A172 (cell line): ENCODE measurements around the gene HSF5. TPM values are rescaled to one million over a fixed set of nuclear protein-coding genes. Genes with fewer than 3 reads are reported as not detected.
"Not testable (repeated sequence)": the region's sequence is repeated elsewhere in the genome, so short reads cannot be mapped to it uniquely, and the experiment has no call there.

ENCODE experiments used
- DNase-seq: peaks from one replicate; pipeline ENCODE4 v3.0.0-alpha.2; 2015; ENCODE audit warnings: low spot score
- total RNA-seq: library from RNA; depleted of rRNA; stranded (reverse); fragments of >200 nt; shearing (Covaris generic); gene quantifications from 2 replicates; pipeline ENCODE4 v1.2.3, GENCODE V29; 2014

Gene HSF5
- total RNA-seq, 1 experiment from 2014 or later, result not detected

DNA sequence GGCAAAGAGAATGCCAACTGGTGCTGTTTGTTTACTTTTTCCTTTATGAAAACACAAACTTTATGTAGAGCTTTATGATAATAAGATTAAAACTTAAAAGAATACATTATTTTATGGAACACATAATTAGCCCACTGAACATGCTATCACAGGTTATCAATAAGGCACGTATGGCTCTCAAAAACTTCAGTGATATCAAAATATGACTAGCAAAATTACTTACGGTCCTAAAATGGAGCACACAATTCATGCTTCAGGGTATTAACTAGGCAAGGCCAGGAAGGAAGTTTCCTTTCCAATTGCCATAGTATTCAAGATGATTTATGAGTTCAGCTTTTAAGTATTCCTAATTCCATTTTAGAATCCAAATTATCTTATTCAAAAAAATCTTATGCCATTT, 74.5 kb downstream of the HSF5 start:
- no peak for DNase-seq

DNA sequence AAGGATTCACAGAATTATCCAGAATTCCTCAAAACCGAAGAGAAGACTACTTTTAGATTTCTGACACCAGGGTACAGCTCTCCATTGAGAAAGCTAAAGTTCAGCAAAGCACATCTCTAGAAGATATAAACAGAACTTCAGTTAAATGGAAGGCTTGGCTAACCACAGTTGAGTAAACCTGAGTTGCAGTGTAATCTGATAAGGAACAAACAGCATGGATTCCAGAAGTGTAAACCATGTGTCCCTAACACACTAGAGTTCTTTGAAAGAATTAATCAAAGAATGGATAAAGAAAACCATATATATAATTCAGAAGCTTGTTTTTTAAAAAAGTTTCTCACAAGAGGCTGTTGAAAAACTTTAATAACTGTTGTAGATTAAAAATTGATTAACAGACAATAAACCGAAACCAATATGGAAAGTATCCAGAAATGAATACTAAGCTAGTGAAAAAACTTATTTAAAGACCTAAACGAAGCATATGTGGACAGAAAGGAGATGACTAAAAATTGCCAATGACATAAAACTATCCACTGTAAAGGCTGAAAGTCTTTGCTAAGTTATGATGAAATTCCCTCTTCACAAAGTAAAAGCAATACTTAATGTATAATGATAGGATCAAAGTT, 75.1 kb downstream of the HSF5 start:
- DNase-seq, result no peak

DNA sequence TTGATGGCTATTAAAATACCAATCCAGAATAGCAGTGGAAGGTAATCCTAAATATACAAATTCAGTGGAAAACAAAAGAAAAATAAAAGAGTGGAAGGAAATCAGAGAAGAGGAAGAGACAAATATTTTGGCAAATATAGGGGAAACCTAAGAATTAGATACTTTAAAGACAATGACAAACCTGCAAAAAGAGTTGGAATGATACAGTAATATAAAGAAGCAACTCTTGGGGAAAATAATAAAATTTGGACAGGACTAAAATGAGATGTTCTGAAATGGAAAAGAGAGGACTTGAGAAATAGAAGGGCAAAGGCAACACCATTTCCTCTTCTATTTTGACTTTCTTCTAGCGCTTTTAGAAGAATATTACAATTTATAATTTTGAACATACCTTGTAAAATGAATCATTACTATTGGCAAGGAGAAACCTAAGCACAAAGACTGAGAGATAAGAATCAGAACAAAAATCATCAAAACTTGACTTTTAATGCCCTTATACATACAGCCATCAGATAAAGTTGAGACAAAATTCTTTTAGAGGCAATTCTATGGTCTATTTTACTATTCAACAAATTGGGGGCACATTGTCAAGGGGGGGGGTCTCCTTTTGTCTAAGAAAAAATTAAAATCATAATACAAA, 76.0 kb downstream of the HSF5 start:
- DNase-seq, result no peak

DNA sequence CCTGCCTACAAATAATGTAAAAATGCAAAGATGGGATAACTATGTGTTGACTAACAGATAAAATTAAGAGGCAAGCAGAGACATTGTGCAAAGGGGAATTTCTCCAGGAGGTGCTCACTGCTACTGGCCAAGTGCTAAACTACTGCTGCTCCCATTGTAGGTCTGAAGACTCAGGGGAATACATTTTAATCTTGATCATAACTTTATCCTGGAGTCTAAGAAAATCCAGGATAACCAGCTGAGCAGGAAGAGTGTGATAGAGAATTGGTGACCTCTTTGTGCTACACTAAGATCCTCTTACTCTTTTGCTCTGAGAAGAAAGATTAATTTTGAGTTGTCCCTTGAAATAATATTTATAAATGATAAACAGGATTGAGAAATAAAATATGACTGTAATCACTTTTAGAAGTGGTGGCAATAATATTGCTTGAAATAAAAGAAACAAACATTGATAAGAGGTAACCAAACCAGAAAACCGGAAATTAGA, 76.8 kb downstream of the HSF5 start:
- DNase-seq, result no peak

DNA sequence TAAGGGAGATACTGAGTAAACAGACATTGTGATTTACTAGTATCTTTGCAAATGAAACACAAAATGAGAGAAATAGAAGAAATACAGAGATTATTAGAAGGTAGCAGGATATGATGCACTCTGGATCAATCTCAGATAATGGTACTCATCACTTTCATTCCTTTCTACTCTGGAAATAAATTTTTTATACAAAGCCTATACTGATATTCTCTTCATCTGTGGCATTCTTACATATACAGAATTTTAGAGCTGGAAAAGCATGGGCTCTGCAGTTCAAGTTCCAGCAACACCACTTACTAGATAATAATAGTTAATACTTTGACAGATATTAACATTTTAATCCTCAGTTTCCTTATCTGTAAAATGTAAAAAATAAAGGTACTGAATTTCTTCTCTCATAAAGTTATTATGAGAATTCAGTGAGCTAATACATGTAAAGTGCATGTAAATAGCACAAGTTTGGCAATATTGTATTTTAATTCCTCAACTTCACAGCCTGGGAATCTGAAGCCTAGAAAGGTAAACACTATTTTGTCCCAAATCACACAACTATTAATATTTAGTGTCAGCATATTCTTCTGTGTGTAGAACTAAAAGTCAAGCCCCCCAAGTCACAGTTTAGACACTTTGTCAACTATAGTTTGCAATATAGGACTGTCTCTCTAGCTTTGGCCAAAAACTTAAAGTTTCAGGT, 77.3 kb downstream of the HSF5 start:
- DNase-seq, result no peak

DNA sequence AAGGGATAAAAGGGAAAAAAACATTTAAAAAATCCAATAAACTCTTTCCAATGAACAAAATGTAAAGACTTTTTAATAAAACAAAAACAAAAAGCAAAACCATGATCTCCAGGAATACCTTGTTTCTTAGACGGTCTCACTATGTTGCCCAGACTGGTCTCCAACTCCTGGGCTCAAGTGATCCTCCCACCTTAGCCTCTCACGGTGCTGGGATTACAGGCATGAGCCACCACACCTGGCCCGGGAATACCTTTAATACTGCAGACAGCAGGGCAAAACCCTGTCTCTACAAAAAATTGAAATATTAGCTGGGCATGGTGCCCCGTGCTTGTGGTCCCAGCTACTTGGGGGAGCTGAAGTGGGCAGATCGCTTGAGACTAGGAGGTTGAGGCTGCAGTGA, 78.8 kb downstream of the HSF5 start:
- no peak for DNase-seq

DNA sequence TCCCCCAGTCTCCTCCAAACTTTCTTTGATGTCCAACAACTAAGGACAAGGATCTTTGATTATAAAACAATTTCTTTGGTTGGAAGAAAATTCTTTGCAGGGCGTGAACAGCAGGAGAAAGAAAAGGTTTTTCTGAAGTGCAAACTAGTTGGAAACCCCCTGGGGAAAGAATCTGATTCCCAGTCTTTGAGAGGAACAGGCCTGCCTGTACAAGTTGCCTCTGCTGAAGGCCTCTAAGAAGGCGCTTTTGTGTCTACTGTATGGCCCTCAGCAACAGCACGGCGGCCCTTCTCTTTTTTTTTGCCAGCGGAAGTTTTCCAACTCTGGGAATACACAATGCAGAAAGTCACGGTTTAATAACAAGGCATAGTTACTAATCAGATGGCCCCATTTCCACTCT, 84.9 kb downstream of the HSF5 start:
- DNase-seq, result no peak

DNA sequence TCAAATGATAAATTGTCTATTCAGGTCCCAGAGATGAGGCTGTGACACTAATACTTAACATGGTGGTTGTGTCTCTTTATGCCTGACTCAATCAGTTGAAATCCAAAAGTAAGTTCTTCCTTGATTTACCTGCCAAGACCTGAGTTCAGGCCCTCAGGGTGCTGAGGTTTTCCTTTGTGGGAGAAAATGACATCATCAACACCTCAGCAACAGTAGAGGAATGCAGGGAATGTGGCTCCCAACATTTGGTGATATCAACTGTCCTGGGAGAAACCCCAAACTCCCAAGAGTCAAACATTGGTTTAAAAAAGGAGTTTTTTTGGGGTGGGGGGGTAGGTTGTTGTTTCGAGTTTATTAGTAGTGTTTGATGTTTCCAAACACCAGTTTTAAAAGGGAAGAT, 85.5 kb downstream of the HSF5 start:
- peak; percentile 46 for DNase-seq

DNA sequence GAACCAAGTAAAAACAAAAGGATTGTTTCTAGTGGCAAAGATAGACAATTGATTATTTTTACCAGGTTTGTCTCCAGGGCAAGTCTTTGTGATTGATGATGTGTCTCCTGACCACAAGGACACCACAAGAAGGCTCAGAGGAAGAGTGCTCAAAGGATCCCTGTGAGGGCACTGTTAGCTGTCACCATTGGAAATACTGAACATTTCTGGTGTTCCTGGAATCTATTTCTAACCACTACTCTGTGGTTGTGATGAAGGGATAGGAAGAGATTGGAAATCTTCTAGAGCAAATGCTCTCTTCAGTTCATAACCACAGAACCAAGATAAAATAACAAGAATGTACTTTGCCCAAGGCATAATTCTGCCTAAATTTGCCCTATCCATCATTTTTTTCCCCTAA, 86.2 kb downstream of the HSF5 start:
- DNase-seq, result peak; percentile 61

DNA sequence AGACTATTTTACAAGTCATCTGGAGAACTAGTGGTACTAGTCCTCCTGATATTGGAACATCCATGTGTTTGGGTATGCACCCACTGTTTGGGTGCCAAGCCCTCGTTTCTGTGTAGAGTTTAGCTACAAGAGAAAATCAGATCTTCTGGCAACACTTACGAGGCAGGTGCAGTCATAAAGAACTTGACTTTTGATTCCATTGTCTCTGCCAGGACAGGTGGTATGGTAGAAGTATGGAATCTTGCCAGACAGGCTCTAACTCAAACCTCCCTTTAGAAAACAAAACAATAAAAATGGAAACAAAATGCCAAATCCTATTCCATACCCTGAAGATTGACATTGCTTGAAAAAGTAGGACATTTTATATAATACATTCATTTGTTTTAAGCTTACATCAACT, 86.9 kb downstream of the HSF5 start:
- no peak for DNase-seq

DNA sequence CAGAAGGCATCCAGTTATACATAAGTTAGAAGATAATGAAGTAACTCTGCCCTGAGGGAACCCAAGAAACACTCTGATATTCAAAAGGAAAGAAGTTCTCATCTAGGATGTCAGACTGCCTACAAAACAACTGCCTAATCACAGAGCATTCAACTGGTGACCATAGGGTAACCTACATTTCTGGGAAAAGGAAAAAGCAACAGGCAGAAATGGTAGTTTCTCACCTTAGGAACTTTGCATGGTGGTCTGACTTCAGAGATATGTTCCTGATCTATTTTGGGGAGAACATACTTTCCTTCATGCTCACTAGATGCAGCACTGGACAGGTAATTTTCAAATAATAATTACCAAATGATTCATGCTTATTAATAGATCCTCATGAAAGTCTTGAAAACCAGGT, 87.4 kb downstream of the HSF5 start:
- DNase-seq, result no peak

DNA sequence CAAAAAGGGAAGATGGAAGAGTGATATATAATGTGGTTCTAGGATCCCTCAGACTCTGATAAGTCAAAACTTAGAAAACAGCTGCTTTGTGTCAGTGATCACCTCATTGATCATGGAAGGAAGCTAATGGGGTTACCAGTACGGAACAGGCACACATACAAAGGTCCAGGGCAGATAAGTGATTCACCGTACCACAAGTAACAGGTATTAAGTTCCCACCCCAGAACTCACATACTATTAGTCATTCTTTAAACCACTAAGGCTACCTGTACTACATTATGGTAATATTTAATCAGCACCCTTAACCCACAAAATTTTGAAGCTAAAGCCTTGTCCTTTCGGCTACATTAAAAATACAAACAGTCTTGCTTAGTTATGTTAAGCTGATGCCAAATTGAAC, 88.2 kb downstream of the HSF5 start:
- no peak for DNase-seq

DNA sequence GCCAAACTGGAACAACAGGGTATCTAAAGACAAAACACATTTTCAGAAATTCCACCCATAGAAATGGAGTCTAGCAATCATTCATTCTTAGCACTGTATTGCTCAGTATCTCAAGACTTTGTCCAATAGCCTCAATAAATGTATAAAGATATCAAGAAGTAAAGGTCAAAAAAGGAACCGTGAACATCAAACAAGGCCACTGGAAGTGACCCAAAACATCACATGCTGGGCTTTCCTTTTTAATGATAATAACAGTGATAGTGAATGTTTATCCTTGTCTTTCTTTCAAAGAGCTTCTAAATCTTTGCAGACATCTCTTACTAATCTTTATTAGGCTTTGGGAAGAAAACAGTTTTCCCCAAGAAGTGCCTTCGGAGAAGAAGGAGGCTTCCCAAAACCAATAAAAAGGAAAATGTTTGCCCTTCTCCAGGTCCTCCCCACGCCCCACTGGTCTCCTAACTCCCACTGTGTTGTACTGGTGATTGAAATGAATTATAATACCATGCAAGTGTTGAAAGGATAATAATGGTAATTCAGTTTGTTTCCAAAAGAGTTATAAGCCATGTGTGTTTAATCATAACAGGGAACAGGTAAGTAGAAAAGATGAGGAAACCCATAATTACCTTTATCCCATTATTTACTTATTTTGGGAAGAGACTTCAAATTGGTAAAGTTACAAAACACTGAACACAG, 89.5 kb downstream of the HSF5 start:
- no peak for DNase-seq

DNA sequence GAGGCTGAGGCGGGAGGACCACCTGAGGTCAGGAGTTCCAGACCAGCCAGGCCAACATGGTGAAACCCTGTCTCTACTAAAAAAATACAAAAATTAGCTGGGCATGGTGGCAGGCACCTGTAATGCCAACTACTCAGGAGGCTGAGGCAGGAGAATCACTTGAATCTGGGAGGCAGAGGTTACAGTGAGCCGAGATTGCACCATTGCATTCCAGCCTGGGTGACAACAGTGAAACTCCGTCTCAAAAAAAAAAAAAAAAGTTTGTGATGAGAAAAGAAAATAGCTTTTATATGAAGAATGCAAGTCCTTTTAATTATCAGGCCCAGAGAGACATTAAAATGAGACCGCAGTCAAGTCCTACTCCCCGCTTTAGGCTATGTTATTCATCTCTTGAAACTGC, 90.8 kb downstream of the HSF5 start:
- not testable (repeated sequence) for DNase-seq

DNA sequence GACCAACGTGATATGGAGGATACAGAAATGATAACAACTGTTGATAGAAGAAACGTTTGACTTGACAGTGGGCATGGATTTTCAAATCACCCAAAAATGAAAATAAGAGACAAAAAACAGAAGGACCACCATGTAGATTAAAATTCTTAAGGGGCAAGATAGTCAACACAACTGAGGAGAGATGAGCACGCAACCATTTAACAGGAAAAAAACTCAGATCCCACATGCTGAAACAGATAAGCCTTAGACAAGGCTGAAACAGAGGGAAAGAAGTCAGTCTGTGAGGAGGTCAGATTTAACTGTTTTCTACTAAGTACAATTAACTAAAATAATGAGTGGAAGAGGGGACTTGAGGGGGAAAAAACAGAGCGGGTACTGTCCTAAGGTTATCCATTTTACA, 92.0 kb downstream of the HSF5 start:
- DNase-seq, result no peak

DNA sequence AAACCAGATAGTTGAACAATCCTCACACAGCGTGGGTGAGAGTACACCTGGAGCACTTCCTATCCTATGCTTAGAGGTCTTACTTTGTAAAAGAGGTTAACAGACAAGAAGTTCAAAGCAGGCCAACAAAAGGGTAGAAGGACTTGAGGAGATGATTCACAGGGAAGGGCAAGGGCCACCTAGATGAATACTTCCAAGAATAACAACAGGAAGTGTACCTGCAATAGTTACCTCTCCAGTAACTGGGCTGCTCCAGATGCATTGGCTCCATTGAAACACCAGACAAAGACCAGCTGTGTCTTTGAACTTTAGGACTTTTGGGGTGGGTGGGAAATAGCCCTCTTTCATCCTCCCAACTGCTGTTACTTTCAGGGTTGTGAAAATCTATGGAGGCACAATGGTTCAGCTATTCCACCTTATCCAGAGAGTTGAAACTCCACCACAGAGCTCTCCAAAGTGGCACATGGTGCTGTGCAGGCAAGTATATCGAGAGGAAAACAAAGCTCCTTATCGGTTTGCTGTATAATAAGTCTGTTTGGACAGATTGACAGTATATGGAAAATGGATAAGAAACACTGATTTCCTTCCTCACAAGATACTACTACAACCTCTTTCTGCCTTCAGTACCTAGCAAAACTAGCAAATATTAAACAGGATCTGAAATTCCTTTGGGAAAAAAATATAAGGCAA, 93.5 kb downstream of the HSF5 start:
- no peak for DNase-seq

DNA sequence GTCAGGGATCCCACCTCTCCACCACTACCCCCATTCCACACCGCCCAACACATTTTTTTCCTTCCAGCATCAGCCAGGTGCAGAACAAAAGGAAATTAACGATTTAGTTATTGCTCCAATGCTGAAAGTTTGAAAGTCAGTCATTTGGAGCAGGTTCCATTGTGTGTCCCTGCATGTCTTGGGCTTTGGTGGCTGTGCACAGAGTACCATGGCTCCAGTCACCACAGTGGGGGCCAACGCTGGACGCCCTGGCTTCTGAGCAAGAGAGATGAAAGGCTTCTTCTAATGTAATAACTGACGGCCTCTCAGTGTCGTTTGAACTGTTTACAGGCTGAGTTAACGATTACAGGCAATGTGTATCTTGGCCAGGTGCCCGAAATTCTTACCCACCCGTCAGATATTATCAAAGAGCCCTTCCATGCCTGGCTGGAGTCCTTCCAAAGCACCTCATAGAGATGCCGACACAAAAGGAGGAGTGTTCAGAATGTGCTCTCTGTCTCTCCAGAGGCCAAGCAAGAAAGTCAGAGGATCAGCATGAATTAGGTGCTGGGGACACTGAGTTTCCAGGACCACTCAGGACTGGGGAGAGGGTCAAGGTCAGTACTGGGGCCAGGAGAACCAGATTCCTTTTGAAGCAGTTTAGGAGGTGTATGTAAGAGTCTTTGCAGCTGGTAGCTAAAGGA, 96.8 kb downstream of the HSF5 start:
- peak; percentile 60 for DNase-seq

DNA sequence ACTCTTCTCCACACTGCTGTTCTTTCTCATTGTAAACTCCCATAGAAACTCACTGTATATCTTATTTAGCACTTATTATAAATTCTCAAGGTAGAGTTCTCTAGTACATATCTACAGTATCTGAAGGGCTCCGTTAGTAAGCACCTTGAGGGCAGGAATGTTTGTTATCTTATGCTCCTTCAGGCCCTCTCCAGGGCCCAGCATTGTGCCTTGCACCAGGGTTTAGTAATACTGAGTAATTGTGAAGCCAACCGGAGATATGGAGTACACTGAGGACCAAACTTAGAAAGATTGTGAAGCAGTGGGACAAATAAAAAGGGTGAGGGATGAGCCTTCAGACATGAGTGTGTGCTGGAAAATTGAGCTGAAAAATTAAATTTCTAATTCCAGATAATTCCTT, 97.3 kb downstream of the HSF5 start:
- DNase-seq, result no peak

DNA sequence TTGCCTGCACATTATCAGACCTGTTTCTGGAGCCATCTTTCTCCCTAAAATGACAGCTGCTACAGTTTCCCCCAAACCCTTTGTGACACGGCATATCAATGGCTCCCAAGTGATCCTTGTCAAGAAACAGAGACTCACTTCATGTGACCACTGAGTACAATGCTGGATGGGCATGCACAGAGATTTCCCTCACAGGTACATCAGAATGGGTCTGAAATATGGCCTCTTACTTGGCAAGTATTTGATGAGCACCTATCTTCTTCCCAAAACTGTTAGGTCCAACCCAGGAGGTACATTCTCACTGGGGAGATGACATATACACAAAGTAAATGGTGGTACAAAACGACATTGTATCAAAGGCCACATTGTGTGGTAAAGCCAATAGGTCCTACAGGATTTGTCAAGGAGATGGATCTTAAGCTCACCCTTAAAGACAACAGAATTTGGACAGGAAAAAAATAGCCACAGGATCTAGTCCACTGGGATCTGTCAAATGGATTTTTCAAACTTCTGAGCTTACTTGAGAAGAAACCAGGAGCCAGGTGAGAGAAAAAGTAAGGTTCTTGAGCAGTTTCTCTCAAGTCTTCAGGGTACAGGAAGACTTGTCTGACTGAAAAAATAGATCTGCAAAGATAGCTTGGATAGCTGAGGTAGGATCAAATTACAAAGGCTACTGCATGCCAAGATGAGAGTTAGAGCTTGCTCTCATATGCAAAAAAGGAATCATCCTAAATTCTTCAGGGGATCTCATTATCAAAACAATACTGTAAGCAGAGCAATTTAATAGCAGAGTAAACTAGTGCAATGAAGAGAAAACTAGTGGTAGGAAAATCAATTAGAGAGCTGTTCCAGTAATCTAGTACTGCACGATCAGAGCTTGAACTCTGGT, 99.7 kb downstream of the HSF5 start:
- DNase-seq, result no peak

DNA sequence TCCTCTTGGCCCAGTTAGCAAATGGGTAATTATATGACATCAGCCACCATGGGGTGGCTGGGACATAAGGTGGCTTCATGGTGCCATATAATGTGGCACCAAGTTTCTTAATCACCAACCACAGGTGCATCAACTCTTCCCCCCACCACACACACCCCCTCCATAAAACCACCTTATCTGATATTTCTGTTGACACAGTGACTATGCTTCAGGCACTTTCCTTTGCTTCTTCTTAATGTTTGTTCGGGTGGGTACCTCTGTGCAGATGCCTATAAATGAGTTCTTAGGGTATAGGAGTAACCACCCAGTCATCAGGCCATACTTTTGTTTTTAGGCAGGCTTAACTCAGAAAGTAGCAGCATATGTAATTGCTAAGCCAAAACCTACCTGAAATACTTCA, 100.4 kb downstream of the HSF5 start:
- DNase-seq, result peak; percentile 8
